H1 (cell line): ENCODE results near the gene KDSR. TPM values are rescaled to one million over a fixed set of nuclear protein-coding genes. Genes with fewer than 3 reads are reported as not detected.

ENCODE experiments used
- CTCF ChIA-PET: fragments of 300-600 bp; sonication (Branson Sonifier 250); formaldehyde crosslinking; loops from one replicate; lab custom pipeline; 2021; ENCODE audit not compliant: partially characterized antibody; lab: Charles Lee
- POLR2A ChIA-PET: fragments of 300-600 bp; sonication (Branson Sonifier 250); formaldehyde crosslinking; loops from one replicate; lab custom pipeline; 2021; ENCODE audit warnings: inconsistent platforms; ENCODE audit not compliant: partially characterized antibody; lab: Charles Lee
- DNase-seq, 2 experiments: peaks; one replicate each; pipeline versions ENCODE4 v3.0.0 to v3.0.0-alpha.2; 2010 to 2022; ENCODE audit warnings: low spot score in 2 of 2, low read depth in 1 of 2, mixed read lengths in 1 of 2
- FAIRE-seq: peaks from 2 replicates; lab custom pipeline; 2011; peaks lifted over from hg19 to GRCh38; lab: Jason Lieb, UNC
- H2AFZ ChIP-seq: 2 replicates; pipeline ENCODE4 v1.8.1; 2012; ENCODE audit warnings: low read length, inconsistent platforms
- H2AK5ac ChIP-seq: 2 replicates; pipeline ENCODE4 v1.6.1; 2013; ENCODE audit warnings: low read depth, low read length
- H2BK120ac ChIP-seq: replicated peaks from 2 replicates; pipeline ENCODE3; 2013; ENCODE audit warnings: low read depth, low read length, inconsistent platforms
- H2BK12ac ChIP-seq: 2 replicates; pipeline ENCODE4 v1.6.1; 2013; ENCODE audit warnings: low read depth, low read length
- H2BK15ac ChIP-seq: 2 replicates; pipeline ENCODE4 v1.6.1; 2013; ENCODE audit warnings: low read length
- H2BK20ac ChIP-seq: 2 replicates; pipeline ENCODE4 v1.6.1; 2013; ENCODE audit warnings: low read length
- H2BK5ac ChIP-seq: 2 replicates; pipeline ENCODE4 v1.6.1; 2013; ENCODE audit warnings: low read depth, low read length
- H3K14ac ChIP-seq: 2 replicates; pipeline ENCODE4 v1.6.1; 2013; ENCODE audit warnings: inconsistent platforms; ENCODE audit not compliant: insufficient read length
- H3K18ac ChIP-seq: 2 replicates; pipeline ENCODE4 v1.6.1; 2013; ENCODE audit warnings: low read length; ENCODE audit errors: extremely low read depth
- H3K23ac ChIP-seq: 2 replicates; pipeline ENCODE4 v1.6.1; 2013; ENCODE audit warnings: inconsistent platforms; ENCODE audit not compliant: insufficient read length
- H3K23me2 ChIP-seq: 2 replicates; pipeline ENCODE4 v1.6.1; 2013; ENCODE audit warnings: low read depth, low read length
- H3K27ac ChIP-seq: 2 replicates; pipeline ENCODE4 v1.6.1; 2011; ENCODE audit warnings: low read depth, low read length, inconsistent platforms
- H3K27me3 ChIP-seq, 4 experiments: replicated peaks in 1 of 4; 1 replicate in 1 of 4; 2 replicates in 3 of 4; pipeline versions ENCODE4 v1.6.1 to v1.8.1; 2011 to 2013; ENCODE audit warnings: low read length in 3 of 4, mild to moderate bottlenecking in 3 of 4, inconsistent platforms in 2 of 4, mixed read lengths in 2 of 4, moderate library complexity in 1 of 4; ENCODE audit not compliant: control insufficient read depth in 3 of 4, insufficient read depth in 3 of 4; ENCODE audit errors: extremely low read depth in 1 of 4
- H3K36me3 ChIP-seq, 4 experiments: 2 replicates each; pipeline versions ENCODE4 v1.6.1 to v1.8.1; 2011 to 2013; ENCODE audit warnings: mild to moderate bottlenecking in 4 of 4, low read length in 3 of 4, moderate library complexity in 2 of 4, control low read depth in 1 of 4, inconsistent platforms in 1 of 4; ENCODE audit not compliant: insufficient read depth in 4 of 4, control insufficient read depth in 2 of 4
- H3K4ac ChIP-seq: replicated peaks from 2 replicates; pipeline ENCODE3; 2013; ENCODE audit warnings: low read length, low read depth, mixed read lengths, inconsistent platforms; ENCODE audit not compliant: insufficient read length
- H3K4me1 ChIP-seq, 4 experiments: replicated peaks in 1 of 4; 1 replicate in 1 of 4; 2 replicates in 3 of 4; pipeline versions ENCODE4 v1.6.1 to v1.8.1; 2011 to 2013; ENCODE audit warnings: low read length in 3 of 4, inconsistent platforms in 2 of 4, mixed read lengths in 1 of 4; ENCODE audit not compliant: insufficient read depth in 4 of 4, control insufficient read depth in 3 of 4
- H3K4me2 ChIP-seq, 2 experiments: 2 replicates each; pipeline versions ENCODE4 v1.6.1 to v1.8.1; 2011 to 2013; ENCODE audit warnings: low read depth in 2 of 2, low read length in 2 of 2, control low read depth in 1 of 2, inconsistent platforms in 1 of 2, mild to moderate bottlenecking in 1 of 2; ENCODE audit not compliant: insufficient read depth in 1 of 2
- H3K4me3 ChIP-seq, 4 experiments: fragments of 200-600, 300-600 bp in 1 of 4; sonication (generic), shearing (Covaris generic), sonication (Bioruptor Twin) in 1 of 4; 2 replicates each; pipeline versions ENCODE4 v1.5.1 to v1.8.1; 2011 to 2016; ENCODE audit warnings: low read length in 4 of 4, low read depth in 3 of 4, control low read depth in 2 of 4, inconsistent platforms in 2 of 4, mild to moderate bottlenecking in 2 of 4, mixed read lengths in 1 of 4, moderate library complexity in 1 of 4; ENCODE audit not compliant: insufficient read depth in 2 of 4; ENCODE audit errors: extremely low read depth in 1 of 4
- H3K56ac ChIP-seq: replicated peaks from 2 replicates; pipeline ENCODE3; 2013; ENCODE audit warnings: low read depth, mild to moderate bottlenecking, mixed read lengths, low read length, inconsistent platforms; ENCODE audit not compliant: insufficient read length
- H3K79me1 ChIP-seq: 2 replicates; pipeline ENCODE4 v1.6.1; 2013; ENCODE audit warnings: low read depth, low read length, control low read depth
- H3K79me2 ChIP-seq, 2 experiments: 2 replicates each; pipeline versions ENCODE4 v1.6.1 to v1.8.1; 2012 to 2013; ENCODE audit warnings: low read length in 2 of 2, mild to moderate bottlenecking in 2 of 2, inconsistent platforms in 1 of 2; ENCODE audit not compliant: insufficient read depth in 2 of 2, control insufficient read depth in 1 of 2
- H3K9ac ChIP-seq, 4 experiments: replicated peaks in 1 of 4; 1 replicate in 1 of 4; 2 replicates in 3 of 4; pipeline versions ENCODE4 v1.6.1 to v1.8.1; 2011 to 2013; ENCODE audit warnings: low read depth in 3 of 4, low read length in 3 of 4, control low read depth in 2 of 4, mild to moderate bottlenecking in 2 of 4, moderate library complexity in 2 of 4, inconsistent platforms in 1 of 4; ENCODE audit errors: extremely low read depth in 1 of 4
- H3K9me3 ChIP-seq, 2 experiments: 2 replicates each; pipeline versions ENCODE4 v1.6.1 to v1.8.1; 2012 to 2013; ENCODE audit warnings: mild to moderate bottlenecking in 2 of 2, moderate library complexity in 2 of 2, control low read depth in 1 of 2, inconsistent platforms in 1 of 2, low read depth in 1 of 2, low read length in 1 of 2, mixed read lengths in 1 of 2; ENCODE audit not compliant: insufficient read depth in 2 of 2
- H4K20me1 ChIP-seq, 2 experiments: replicated peaks in 1 of 2; 2 replicates each; pipeline versions ENCODE3 to v1.8.1; 2011 to 2013; ENCODE audit warnings: inconsistent platforms in 2 of 2, low read length in 2 of 2, mild to moderate bottlenecking in 1 of 2; ENCODE audit not compliant: insufficient read depth in 2 of 2, control insufficient read depth in 1 of 2
- H4K5ac ChIP-seq: 2 replicates; pipeline ENCODE4 v1.6.1; 2013; ENCODE audit warnings: low read length, low read depth, mixed read lengths, inconsistent platforms; ENCODE audit not compliant: insufficient read length
- H4K8ac ChIP-seq: 2 replicates; pipeline ENCODE4 v1.8.0; 2013; ENCODE audit warnings: mild to moderate bottlenecking, moderate library complexity, low read length, inconsistent platforms; ENCODE audit not compliant: insufficient read depth; ENCODE audit errors: extremely low read depth
- H4K91ac ChIP-seq: replicated peaks from 2 replicates; pipeline ENCODE3; 2013; ENCODE audit warnings: low read length, mixed read lengths, inconsistent platforms; ENCODE audit not compliant: insufficient read length
- CBX5 ChIP-seq: fragments of 300-800, 300-1000 bp; sonication (generic); IDR thresholded peaks from 2 replicates; pipeline ENCODE4 v1.7.1; 2016; ENCODE audit warnings: antibody characterized with exemption, low read length, low read depth
- GTF2F1 ChIP-seq: IDR thresholded peaks from 2 replicates; pipeline ENCODE4 v1.6.1; 2012; ENCODE audit warnings: low read depth, low read length, improper control_type of control experiment, borderline replicate concordance
- KDM1A ChIP-seq: fragments of 200-600, 300-600 bp; sonication (generic); IDR thresholded peaks from 2 replicates; pipeline ENCODE4 v1.7.1; 2016; ENCODE audit warnings: mild to moderate bottlenecking, low read length, borderline replicate concordance
- PHF8 ChIP-seq: fragments of 200-600 bp; sonication (generic); conservative IDR thresholded peaks from 2 replicates; pipeline ENCODE4 v1.7.1; 2012; ENCODE audit warnings: low read depth, mild to moderate bottlenecking, inconsistent platforms, low read length, moderate library complexity
- RNF2 ChIP-seq: fragments of 200-900, 300-1000 bp; sonication (generic); IDR thresholded peaks from 2 replicates; pipeline ENCODE4 v1.7.1; 2016; ENCODE audit warnings: borderline replicate concordance, low read depth, mild to moderate bottlenecking, antibody characterized with exemption, low read length; ENCODE audit not compliant: poor library complexity, severe bottlenecking; ENCODE audit errors: missing control alignments
- SP4 ChIP-seq: IDR thresholded peaks from 2 replicates; pipeline ENCODE4 v1.6.1; 2012; ENCODE audit warnings: low read length, inconsistent platforms
- TAF1 ChIP-seq: IDR thresholded peaks from 2 replicates; pipeline ENCODE4 v1.6.1; 2011; ENCODE audit warnings: mild to moderate bottlenecking, low read depth, low read length
- WGBS, 2 experiments: shearing (Covaris generic) in 1 of 2; methylation state at CpG; one replicate each; pipeline versions ENCODE4 v1.1.6 to v1.1.7; 2013 to 2015; ENCODE audit warnings: low lambda C conversion rate in 2 of 2, mixed read lengths in 2 of 2, inconsistent platforms in 1 of 2, low coverage in 1 of 2, missing lambda C conversion rate in 1 of 2; ENCODE audit not compliant: insufficient replicate concordance in 2 of 2, insufficient coverage in 1 of 2, insufficient read length in 1 of 2; ENCODE audit errors: extremely low coverage in 1 of 2, missing lambda C conversion rate in 1 of 2; 5-methylcytosine and 5-hydroxymethylcytosine counted together
- polyA plus RNA-seq, 7 experiments: library from polyadenylated mRNA; depleted of rRNA in 3 of 7; stranded (reverse) in 5 of 7; unstranded in 2 of 7; fragments of >200 nt in 5 of 7; fragments of 200-250 nt in 2 of 7; gene quantifications; 1 replicate in 5 of 7; 2 replicates in 1 of 7; 4 replicates in 1 of 7; pipeline versions ENCODE4 v1.2.1 to v1.2.3, GENCODE V29; 2011 to 2013; ENCODE audit warnings: missing spikeins in 2 of 7, mixed read lengths in 2 of 7
- total RNA-seq: library from RNA; stranded (reverse); fragmentation: NEBNext Ultra II Directional; extraction: Animal tissue kit (Norgen Biotek cat#: 25700); gene quantifications from 2 replicates; pipeline ENCODE4 v1.2.1, GENCODE V29; 2021
- TF ChIP-seq, protein P1 (sequence below), 3 experiments: IDR thresholded peaks; 1 replicate in 2 of 3; 2 replicates in 1 of 3; pipeline versions ENCODE4 v1.5.1 to v1.6.1; 2011; ENCODE audit warnings: low read length in 3 of 3, mild to moderate bottlenecking in 3 of 3, inconsistent platforms in 2 of 3, low read depth in 1 of 3, moderate library complexity in 1 of 3; ENCODE audit not compliant: insufficient read depth in 1 of 3; ENCODE audit errors: control extremely low read depth in 1 of 3
- TF ChIP-seq, protein P2 (sequence below): IDR thresholded peaks from 2 replicates; pipeline ENCODE4 v1.6.1; 2012; ENCODE audit warnings: inconsistent platforms

Gene KDSR
- total and polyA plus RNA-seq, 2 of the 8 experiments (the other 6 are each of a cell fraction or from before 2014, with no cell fraction given) = 12.4 to 50.5 TPM

DNA sequence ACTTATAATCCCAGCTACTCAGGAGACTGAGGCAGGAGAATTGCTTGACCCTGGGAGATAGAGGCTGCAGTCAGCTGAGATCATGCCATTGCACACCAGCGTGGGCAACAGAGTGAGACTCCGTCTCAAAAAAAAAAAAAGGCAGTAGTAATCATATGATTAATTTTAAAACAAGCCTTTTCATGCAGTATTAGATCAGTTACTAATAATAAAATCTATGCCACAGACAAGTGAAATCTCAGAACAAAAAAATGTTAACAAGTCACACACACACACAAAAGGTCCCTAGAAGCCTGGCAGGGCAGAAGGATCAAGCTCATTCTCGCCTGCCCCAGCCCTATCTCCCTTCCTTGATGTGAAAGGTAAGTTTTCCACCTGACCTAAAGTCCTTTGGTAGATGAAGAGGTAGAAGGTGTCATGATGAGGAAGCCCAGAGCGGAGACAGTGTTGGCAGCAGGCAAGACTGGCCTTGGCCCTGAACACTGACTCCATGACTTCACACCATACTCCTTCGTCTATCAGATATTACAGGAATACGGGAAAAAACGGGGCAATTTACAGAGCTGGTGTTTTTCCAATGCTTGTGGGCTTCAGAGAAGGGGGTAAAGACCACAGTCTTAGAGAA, 10.6 kb downstream of the KDSR start:
- FAIRE-seq (no peak), DNase-seq (no peak)
- H3K79me2 ChIP-seq = no peaks in the 10 kb centered on the region
- H2AK5ac ChIP-seq = no peak overlapping the region
- peaks cover 7 to 60% (median 42%) of the 10 kb centered on the region in 4 experiments for H3K36me3 ChIP-seq
- H3K4me1 ChIP-seq = no peaks in the 10 kb centered on the region
- H4K8ac ChIP-seq = no peak overlapping the region
- no peaks in the 10 kb centered on the region for H3K9me3 ChIP-seq
- no peak overlapping the region for H3K14ac ChIP-seq
- H2BK20ac ChIP-seq = no peak overlapping the region
- no peak overlapping the region for H4K5ac ChIP-seq
- H3K9ac ChIP-seq = no peak overlapping the region
- H3K27me3 ChIP-seq = no peaks in the 10 kb centered on the region
- H3K79me1 ChIP-seq = no peaks in the 10 kb centered on the region
- no peaks in the 10 kb centered on the region for H3K23me2 ChIP-seq
- no peak overlapping the region for H2BK12ac ChIP-seq
- H2BK5ac ChIP-seq = no peak overlapping the region
- H3K4me3 ChIP-seq = no peak overlapping the region
- H2BK120ac ChIP-seq = no peak overlapping the region
- no peak overlapping the region for H2AFZ ChIP-seq
- ChIA-PET POLR2A (interaction anchor here (0.7 to 1.9 kb wide), 3 partner anchors 9 to 27 kb away, joined by 3 to 4 read pairs (median 3); no protein-coding TSS in a partner anchor), CTCF (interaction anchor here (1.0 to 2.0 kb wide), 10 partner anchors 11 to 360 kb away, joined by 3 to 6 read pairs (median 3); no protein-coding TSS in a partner anchor)
- no peak overlapping the region for H4K91ac ChIP-seq
- H4K20me1 ChIP-seq = no peaks in the 10 kb centered on the region
- H3K4ac ChIP-seq = no peak overlapping the region
- no peak overlapping the region for H3K18ac ChIP-seq
- H2BK15ac ChIP-seq = no peak overlapping the region
- no peak overlapping the region for H3K27ac ChIP-seq
- no peak overlapping the region for H3K23ac ChIP-seq
- H3K4me2 ChIP-seq = no peak overlapping the region
- H3K56ac ChIP-seq = no peak overlapping the region
- 89% methylated on average over 7 of the region's 7 CpGs; no CpG with 5 or more reads in 1 of the 2 experiments for WGBS, 2 experiments
- TF ChIP-seq CBX5 = no peak
- TF ChIP-seq, protein P1, sequence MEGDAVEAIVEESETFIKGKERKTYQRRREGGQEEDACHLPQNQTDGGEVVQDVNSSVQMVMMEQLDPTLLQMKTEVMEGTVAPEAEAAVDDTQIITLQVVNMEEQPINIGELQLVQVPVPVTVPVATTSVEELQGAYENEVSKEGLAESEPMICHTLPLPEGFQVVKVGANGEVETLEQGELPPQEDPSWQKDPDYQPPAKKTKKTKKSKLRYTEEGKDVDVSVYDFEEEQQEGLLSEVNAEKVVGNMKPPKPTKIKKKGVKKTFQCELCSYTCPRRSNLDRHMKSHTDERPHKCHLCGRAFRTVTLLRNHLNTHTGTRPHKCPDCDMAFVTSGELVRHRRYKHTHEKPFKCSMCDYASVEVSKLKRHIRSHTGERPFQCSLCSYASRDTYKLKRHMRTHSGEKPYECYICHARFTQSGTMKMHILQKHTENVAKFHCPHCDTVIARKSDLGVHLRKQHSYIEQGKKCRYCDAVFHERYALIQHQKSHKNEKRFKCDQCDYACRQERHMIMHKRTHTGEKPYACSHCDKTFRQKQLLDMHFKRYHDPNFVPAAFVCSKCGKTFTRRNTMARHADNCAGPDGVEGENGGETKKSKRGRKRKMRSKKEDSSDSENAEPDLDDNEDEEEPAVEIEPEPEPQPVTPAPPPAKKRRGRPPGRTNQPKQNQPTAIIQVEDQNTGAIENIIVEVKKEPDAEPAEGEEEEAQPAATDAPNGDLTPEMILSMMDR (IDR thresholded peaks at IDR 0.05; ENCODE audit: control extremely low read depth in 1 of 3, insufficient read depth in 1 of 3, low read depth in 1 of 3, low read length in 3 of 3) = no peak
- TF ChIP-seq SP4 = no peak
- no peak for TF ChIP-seq RNF2
- TF ChIP-seq TAF1 = no peak
- no peak for TF ChIP-seq GTF2F1
- TF ChIP-seq PHF8 = no peak
- TF ChIP-seq KDM1A = no peak
- TF ChIP-seq, protein P2, sequence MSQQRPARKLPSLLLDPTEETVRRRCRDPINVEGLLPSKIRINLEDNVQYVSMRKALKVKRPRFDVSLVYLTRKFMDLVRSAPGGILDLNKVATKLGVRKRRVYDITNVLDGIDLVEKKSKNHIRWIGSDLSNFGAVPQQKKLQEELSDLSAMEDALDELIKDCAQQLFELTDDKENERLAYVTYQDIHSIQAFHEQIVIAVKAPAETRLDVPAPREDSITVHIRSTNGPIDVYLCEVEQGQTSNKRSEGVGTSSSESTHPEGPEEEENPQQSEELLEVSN = no peak
